Glomerular visceral epithelial cell (primary cell): ENCODE data around the gene DEFB129.
A peak's percentile ranks its signal among the peaks of the same experiment; 100 is the strongest.
"Not testable (repeated sequence)": the region's sequence is repeated elsewhere in the genome, so short reads cannot be mapped to it uniquely, and the experiment has no call there.

Source experiments
- DNase-seq: peaks from one replicate; pipeline ENCODE4 v3.0.0-alpha.2; 2016; ENCODE audit errors: extremely low spot score

The DEFB129 gene

DNA sequence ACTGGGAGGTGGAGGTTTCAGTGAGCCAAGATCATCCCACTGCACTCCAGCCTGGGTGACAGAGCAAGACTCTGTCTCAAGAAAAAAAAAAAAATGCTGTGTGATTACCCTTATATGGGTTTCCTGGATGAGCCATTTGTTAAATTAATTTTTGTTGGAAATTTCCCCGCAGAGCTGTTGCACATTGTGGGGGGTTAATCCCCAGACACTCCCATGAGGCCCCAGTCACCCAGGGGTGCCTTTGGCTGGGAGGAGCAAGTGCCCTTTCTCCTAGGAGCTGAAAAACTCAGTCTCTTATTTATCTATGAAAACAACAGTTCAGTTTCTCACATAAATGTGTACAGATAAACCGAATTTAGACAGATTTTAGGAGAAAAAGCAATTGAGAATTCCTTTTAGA, 25.7 kb downstream of the DEFB129 start:
- DNase-seq = no peak

- DNase-seq = not testable (repeated sequence)
These were observed 26.4 kb downstream of the DEFB129 start for GRCh38 chr20:253447-253846.

GRCh38 chr20:257419-257818, 30.4 kb downstream of the DEFB129 start, which contains the start of gene DEFB132:
Gene DEFB132, plus strand, starts transcription at chr20:257724. Its CDS starts 55 bp downstream, at chr20:257779.
- DNase-seq = no peak

- DNase-seq = no peak
These were observed 31.3 kb downstream of the DEFB129 start for GRCh38 chr20:258269-258858.

DNA sequence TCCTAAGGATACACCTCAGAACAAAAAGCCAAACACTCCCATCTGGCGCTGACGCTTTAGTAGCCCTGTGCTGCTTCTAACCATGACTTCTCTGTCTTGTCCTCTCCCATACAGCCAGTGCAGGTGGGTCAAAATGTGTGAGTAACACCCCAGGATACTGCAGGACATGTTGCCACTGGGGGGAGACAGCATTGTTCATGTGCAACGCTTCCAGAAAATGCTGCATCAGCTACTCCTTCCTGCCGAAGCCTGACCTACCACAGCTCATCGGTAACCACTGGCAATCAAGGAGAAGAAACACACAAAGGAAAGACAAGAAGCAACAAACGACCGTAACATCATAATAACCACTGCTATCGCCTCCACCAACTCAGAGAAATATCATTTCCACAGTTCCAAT, 31.9 kb downstream of the DEFB129 start:
- DNase-seq = peak; percentile 20

- DNase-seq = no peak
These were observed 32.9 kb downstream of the DEFB129 start for GRCh38 chr20:259981-260380.

- no peak for DNase-seq
These were observed 36.6 kb downstream of the DEFB129 start for GRCh38 chr20:263701-264100.

GRCh38 chr20:266596-267562, 39.8 kb downstream of the DEFB129 start:
- DNase-seq = peak; percentile 80

GRCh38 chr20:270517-270916, 43.5 kb downstream of the DEFB129 start:
- no peak for DNase-seq

GRCh38 chr20:271069-271468, 44.0 kb downstream of the DEFB129 start:
- DNase-seq = no peak

- DNase-seq = no peak
These were observed 44.5 kb downstream of the DEFB129 start for GRCh38 chr20:271528-271927.

GRCh38 chr20:272718-273117, 45.7 kb downstream of the DEFB129 start:
- no peak for DNase-seq

DNA sequence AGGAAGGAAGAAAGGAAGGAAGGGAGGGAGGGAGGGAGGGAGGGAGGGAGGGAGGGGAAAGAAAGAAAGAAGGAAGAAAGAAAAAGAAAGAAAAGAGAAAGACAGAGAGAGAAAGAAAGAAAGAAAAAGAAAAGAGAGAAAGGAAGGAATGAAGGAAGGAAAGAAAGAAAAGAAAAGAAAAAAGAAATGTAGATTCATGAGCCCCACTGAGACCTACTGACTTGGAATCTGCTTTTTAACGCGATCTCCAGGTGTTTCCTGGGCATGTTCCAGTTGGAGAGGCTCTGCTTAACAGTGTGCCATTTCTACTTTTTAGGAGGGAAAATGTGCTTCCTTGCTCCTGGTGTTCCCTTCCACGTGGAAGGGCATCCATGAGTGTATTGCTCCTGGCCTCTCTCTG, 46.8 kb downstream of the DEFB129 start:
- DNase-seq = no peak

GRCh38 chr20:275791-276190, 48.7 kb downstream of the DEFB129 start:
- no peak for DNase-seq

DNA sequence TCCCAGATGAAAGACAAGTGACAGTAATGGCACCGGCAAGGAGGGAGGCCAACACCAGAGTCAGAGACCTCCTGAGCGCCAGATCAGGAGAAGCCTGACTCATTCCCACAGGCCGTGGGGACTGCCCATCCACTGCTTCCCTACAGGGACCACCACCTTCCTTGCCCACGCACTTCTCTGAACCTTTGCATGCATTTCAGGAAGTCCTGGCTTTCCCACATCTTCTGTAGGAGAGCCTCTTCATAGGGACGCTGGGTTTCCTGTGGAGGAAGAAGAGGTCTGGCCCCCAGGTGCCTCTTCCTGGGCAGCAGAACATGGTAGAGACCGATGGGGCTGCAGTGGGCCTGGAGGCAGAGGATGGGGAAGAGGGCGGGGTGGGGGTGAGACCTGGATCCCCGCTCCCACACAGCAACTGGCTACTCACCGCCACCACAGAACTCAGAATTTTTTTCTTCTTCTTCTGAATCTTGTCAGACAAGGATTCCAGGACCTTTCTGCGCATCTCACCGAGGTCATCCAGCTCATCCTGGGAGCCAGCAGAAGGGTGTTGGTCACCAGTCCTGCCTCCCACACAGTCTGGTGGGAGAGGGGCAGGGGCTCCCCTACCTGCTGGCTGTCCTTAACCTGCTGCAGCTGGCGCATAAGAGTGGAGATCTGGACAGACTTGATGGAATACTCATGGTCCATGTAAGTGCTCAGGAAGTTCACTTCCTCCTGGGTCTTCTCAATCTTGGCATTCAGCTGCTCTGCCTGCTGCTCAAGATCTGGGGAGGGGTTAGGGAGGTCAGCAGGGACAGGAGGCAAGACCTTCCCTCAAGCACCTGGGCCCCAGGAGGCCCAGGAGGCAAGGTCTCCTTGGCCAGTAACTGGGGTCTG, 49.8 kb downstream of the DEFB129 start:
- DNase-seq = no peak

DNA sequence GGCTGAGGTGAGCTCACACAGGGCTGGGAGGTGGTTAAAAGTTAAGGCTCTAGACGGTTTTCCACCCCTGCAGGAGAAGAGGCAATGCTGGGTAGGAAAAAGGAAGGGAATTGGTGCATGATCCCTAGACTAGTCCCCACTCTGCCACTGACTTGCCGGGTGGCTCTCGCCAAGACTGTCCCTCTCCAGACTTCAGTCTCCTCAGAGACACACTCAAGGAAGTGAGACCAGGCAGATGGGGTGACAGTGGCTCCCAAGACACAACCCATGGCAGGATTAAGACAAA, 50.4 kb downstream of the DEFB129 start:
- no peak for DNase-seq

- DNase-seq = no peak
These were observed 51.1 kb downstream of the DEFB129 start for GRCh38 chr20:278181-278580.

DNA sequence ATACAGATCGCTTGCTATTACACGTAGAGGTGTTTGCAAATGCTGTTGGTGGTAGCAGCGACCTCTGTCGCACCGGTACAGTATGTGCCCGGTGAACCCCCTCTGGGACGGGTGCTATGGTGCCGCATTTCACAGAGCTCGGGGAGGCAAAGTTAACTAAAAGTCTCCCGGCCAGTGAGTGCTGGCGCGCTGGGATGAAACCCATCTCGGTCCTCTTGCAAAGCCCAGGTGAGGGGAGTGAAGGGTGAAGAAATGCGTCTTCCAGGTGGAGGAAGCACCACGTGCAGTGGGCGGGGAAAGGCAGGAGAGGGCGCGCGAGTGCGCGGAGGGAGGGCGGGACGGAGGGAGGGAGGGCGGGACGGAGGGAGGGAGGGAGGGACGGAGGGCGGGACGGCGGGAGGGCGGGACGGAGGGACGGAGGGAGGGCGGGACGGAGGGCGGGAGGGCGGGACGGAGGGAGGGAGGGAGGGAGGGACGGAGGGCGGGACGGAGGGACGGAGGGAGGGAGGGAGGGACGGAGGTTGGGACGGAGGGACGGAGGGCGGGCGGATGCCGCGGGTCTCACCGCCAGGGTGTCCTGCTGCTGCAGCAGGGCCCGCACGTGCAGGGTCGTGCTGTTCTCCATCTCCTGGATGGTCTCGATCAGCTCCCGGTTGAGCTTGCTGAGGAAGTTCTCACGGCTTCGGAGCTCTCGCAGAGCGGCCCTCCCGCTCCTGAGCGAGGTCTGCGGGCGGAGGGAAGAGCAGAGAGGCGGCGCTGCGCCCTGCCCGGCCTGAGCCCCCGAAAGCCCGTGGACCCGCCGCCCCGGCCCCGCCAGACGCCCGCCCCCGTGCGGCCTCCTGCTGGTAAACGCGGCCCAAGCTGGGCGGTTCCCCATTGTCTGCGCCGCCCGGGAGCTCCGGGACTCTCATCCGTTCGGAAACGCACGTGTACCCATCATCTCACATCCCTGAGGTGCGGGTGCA, 51.8 kb downstream of the DEFB129 start:
- DNase-seq = no peak
